Measurements from ENCODE around the gene IL23R.

The IL23R gene

DNA sequence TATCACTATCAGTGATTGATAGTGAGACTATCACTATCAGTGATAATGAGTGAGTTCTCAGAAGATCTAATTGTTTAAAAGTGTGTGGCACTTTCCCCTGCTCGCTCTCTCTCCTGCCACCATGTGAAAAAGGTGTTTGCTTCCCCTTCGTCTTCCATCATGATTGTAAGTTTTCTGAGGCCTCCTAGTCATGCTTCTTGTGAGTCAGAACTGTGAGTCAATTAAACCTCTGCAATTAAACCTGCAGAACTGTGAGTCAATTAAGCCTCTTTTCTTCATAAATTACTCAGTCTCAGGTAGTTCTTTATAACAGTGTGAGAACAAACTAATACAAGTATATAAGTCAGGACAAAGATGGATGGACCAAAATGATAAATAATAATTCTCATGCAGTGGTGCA lies 7.0 kb upstream of the IL23R start:
- Histone ChIP-seq H3K27ac (ENCODE audit: low read length) (no peak overlapping the region), H3K27me3 (ENCODE audit: low read depth, low read length) (no peaks in the 10 kb centered on the region), H3K9ac (ENCODE audit: low read length) (no peak overlapping the region), H4K20me1 (ENCODE audit: insufficient read depth, low read length) (no peaks in the 10 kb centered on the region), H3K4me2 (ENCODE audit: low read length) (no peak overlapping the region), H2AFZ (ENCODE audit: low read depth, low read length) (no peak overlapping the region), H3K36me3 (replicated peaks; ENCODE audit: low read depth, low read length) (no peaks in the 10 kb centered on the region), H3K9me3 (ENCODE audit: insufficient read depth, low read length) (no peaks in the 10 kb centered on the region), H3K4me1 (ENCODE audit: low read length) (peaks cover 2% of the 10 kb centered on the region; the same call in 1 of the 2 replicates), H3K79me2 (ENCODE audit: low read length) (no peaks in the 10 kb centered on the region), H3K4me3 (ENCODE audit: low read length) (no peak overlapping the region)
- TF ChIP-seq, protein P1, sequence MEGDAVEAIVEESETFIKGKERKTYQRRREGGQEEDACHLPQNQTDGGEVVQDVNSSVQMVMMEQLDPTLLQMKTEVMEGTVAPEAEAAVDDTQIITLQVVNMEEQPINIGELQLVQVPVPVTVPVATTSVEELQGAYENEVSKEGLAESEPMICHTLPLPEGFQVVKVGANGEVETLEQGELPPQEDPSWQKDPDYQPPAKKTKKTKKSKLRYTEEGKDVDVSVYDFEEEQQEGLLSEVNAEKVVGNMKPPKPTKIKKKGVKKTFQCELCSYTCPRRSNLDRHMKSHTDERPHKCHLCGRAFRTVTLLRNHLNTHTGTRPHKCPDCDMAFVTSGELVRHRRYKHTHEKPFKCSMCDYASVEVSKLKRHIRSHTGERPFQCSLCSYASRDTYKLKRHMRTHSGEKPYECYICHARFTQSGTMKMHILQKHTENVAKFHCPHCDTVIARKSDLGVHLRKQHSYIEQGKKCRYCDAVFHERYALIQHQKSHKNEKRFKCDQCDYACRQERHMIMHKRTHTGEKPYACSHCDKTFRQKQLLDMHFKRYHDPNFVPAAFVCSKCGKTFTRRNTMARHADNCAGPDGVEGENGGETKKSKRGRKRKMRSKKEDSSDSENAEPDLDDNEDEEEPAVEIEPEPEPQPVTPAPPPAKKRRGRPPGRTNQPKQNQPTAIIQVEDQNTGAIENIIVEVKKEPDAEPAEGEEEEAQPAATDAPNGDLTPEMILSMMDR (IDR thresholded peaks at IDR 0.05; ENCODE audit: low read depth, low read length), result no peak
- no peak for TF ChIP-seq EZH2phosphoT487 (IDR thresholded peaks at IDR 0.05; ENCODE audit: low read depth)

DNA sequence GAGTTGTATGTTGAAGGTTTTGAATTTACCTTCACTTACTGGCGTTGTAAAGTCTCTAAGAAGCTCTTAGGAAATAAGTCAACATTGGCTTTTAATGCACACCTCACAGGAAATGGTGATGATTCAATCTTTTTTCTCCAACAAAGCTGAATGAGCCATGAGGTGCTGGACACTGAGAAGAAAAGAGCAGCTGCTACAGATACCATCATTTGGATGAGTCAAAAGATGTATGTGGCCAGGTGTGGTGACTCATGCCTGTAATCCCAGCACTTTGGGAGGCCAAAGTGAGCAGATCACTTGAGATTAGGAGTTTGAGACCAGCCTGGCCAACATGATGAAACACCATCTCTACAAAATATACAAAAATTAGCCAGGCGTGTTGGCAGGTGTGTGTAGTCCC lies 3.3 kb upstream of the IL23R start:
- Histone ChIP-seq H3K27me3 (ENCODE audit: low read depth, low read length) (no peaks in the 10 kb centered on the region), H3K4me2 (ENCODE audit: low read length) (no peak overlapping the region), H3K36me3 (replicated peaks; ENCODE audit: low read depth, low read length) (no peaks in the 10 kb centered on the region), H3K27ac (ENCODE audit: low read length) (no peak overlapping the region), H4K20me1 (ENCODE audit: insufficient read depth, low read length) (no peaks in the 10 kb centered on the region), H3K9me3 (ENCODE audit: insufficient read depth, low read length) (no peaks in the 10 kb centered on the region), H3K4me3 (ENCODE audit: low read length) (no peak overlapping the region), H3K4me1 (ENCODE audit: low read length) (peaks cover 22% of the 10 kb centered on the region), H3K79me2 (ENCODE audit: low read length) (no peaks in the 10 kb centered on the region), H2AFZ (ENCODE audit: low read depth, low read length) (no peak overlapping the region), H3K9ac (ENCODE audit: low read length) (no peak overlapping the region)
- TF ChIP-seq, protein P1 (IDR thresholded peaks at IDR 0.05; ENCODE audit: low read depth, low read length), result no peak
- no peak for TF ChIP-seq EZH2phosphoT487 (IDR thresholded peaks at IDR 0.05; ENCODE audit: low read depth)

DNA sequence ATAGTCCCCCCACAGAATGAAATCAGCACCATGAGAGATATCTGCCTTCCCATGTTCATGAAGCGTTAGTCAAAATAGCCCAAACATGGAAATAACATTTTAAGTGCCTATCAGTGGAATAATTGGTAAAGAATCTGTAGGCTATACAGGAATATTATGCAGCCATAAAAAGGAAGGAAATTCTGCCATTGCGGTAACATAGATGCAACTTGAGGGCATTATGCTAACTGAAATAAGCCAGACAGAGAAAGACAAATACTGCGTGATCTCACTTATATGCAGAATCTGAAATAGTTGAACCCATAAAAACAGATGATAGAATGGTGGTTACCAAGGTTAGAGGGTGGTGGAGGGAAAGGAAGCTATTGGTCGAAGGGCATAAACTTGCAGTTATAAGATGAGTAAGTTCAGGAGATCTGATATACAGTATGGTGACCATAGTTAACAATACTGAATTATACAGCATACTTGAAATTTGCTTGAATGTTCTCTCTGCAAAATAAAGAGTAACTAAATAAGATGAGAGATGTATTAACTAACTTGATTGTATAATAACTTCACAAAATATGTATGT lies 699 bp upstream of the IL23R start:
- Histone ChIP-seq H3K36me3 (replicated peaks; ENCODE audit: low read depth, low read length) (no peaks in the 10 kb centered on the region), H3K27me3 (ENCODE audit: low read depth, low read length) (no peaks in the 10 kb centered on the region), H3K4me1 (ENCODE audit: low read length) (peaks cover 29% of the 10 kb centered on the region), H2AFZ (ENCODE audit: low read depth, low read length) (no peak overlapping the region), H3K9ac (ENCODE audit: low read length) (no peak overlapping the region), H3K9me3 (ENCODE audit: insufficient read depth, low read length) (no peaks in the 10 kb centered on the region), H4K20me1 (ENCODE audit: insufficient read depth, low read length) (no peaks in the 10 kb centered on the region), H3K4me2 (ENCODE audit: low read length) (peak overlapping the region; percentile 49), H3K27ac (ENCODE audit: low read length) (no peak overlapping the region), H3K4me3 (ENCODE audit: low read length) (peak overlapping the region; percentile 12; the same call in 1 of the 2 replicates), H3K79me2 (ENCODE audit: low read length) (no peaks in the 10 kb centered on the region)
- TF ChIP-seq, protein P1 (IDR thresholded peaks at IDR 0.05; ENCODE audit: low read depth, low read length), result no peak
- TF ChIP-seq EZH2phosphoT487 (IDR thresholded peaks at IDR 0.05; ENCODE audit: low read depth), result no peak

DNA sequence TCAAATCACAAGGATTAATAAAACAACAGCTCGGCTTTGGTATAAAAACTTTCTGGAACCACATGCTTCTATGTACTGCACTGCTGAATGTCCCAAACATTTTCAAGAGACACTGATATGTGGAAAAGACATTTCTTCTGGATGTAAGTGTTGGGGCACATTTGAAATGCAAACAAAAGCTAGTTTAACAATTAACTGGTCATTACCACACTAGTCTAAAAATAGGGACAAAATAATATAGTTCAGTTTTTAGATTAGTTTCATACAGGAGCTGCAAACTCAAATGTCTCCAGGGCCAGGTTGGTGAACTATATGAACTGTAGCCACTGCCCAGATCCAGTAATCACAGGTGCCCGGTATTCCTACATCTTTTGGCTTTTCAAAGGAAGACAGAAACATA lies 3.2 kb downstream of the IL23R start:
- H3K27me3 ChIP-seq (ENCODE audit: low read depth, low read length), result no peaks in the 10 kb centered on the region
- no peak overlapping the region for H2AFZ ChIP-seq (ENCODE audit: low read depth, low read length)
- TF ChIP-seq EZH2phosphoT487 (IDR thresholded peaks at IDR 0.05; ENCODE audit: low read depth), result no peak
- TF ChIP-seq, protein P1 (IDR thresholded peaks at IDR 0.05; ENCODE audit: low read depth, low read length), result no peak
- H4K20me1 ChIP-seq (ENCODE audit: insufficient read depth, low read length), result no peaks in the 10 kb centered on the region
- no peak overlapping the region for H3K27ac ChIP-seq (ENCODE audit: low read length)
- no peak overlapping the region for H3K4me3 ChIP-seq (ENCODE audit: low read length)
- no peaks in the 10 kb centered on the region for H3K79me2 ChIP-seq (ENCODE audit: low read length)
- H3K9me3 ChIP-seq (ENCODE audit: insufficient read depth, low read length), result no peaks in the 10 kb centered on the region
- no peak overlapping the region for H3K9ac ChIP-seq (ENCODE audit: low read length)
- no peaks in the 10 kb centered on the region for H3K36me3 ChIP-seq (replicated peaks; ENCODE audit: low read depth, low read length)
- peaks cover 36% of the 10 kb centered on the region for H3K4me1 ChIP-seq (ENCODE audit: low read length)
- H3K4me2 ChIP-seq (ENCODE audit: low read length), result 0 out of 2 replicates have a peak overlapping the region, but pooled peaks have one; percentile 17

Data from OCI-LY3 (cell line).